Astrocyte of the spinal cord (primary cell): Measurements from ENCODE around the gene ZBTB12.
"Not testable (repeated sequence)": the region's sequence is repeated elsewhere in the genome, so short reads cannot be mapped to it uniquely, and the experiment has no call there.

Experiments used
- DNase-seq: peaks from one replicate; pipeline ENCODE4 v3.0.0; 2011; ENCODE audit warnings: low read depth, low spot score
- H3K4me3 ChIP-seq: 2 replicates; pipeline ENCODE4 v1.5.1; 2011; ENCODE audit warnings: low read depth, mild to moderate bottlenecking, low read length, moderate library complexity
- in situ Hi-C: cut with HindIII; loops from 2 replicates; pipeline ENCODE4 v1.10.0; 2017; ENCODE audit warnings: low sequenced_read_pairs
- TF ChIP-seq, protein P1 (sequence below): IDR thresholded peaks from 2 replicates; pipeline ENCODE4 v1.5.1; 2012; ENCODE audit warnings: low read depth, mild to moderate bottlenecking, low read length, inconsistent platforms

The ZBTB12 gene

DNA sequence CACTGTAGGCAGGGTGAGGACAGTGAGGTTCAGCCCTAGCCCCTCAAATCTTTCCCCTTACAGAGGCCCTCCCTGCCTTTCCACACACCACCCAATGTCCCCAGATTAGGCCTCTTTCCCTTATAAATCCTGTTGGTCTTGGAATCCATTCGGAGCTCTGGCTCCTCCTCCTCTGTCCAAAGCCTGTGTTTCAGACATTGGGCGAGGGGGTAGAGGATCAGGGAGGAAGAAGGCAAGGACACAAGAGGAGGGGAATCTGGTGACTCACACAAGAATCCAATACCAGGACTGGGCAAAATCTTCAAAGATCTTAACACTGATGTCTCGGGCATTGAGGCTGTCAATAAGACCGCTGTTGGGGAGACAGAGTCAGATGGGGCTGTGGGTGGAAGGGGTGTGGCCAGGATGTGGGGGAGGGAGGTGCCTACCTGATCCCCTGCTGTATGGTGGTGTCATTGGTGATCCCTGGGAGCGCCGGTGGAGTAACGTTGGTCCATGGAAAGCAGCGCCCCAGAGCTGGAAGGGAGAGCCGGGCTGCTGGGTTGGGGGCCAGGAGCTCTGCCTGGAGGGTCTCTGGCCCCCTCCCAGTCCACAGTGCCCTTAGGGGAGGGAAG, 30.7 kb downstream of the ZBTB12 start:
- in situ Hi-C loops: no loop called here
- no peak for DNase-seq
- TF ChIP-seq, protein P1, sequence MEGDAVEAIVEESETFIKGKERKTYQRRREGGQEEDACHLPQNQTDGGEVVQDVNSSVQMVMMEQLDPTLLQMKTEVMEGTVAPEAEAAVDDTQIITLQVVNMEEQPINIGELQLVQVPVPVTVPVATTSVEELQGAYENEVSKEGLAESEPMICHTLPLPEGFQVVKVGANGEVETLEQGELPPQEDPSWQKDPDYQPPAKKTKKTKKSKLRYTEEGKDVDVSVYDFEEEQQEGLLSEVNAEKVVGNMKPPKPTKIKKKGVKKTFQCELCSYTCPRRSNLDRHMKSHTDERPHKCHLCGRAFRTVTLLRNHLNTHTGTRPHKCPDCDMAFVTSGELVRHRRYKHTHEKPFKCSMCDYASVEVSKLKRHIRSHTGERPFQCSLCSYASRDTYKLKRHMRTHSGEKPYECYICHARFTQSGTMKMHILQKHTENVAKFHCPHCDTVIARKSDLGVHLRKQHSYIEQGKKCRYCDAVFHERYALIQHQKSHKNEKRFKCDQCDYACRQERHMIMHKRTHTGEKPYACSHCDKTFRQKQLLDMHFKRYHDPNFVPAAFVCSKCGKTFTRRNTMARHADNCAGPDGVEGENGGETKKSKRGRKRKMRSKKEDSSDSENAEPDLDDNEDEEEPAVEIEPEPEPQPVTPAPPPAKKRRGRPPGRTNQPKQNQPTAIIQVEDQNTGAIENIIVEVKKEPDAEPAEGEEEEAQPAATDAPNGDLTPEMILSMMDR: no peak
- no peak overlapping the region for H3K4me3 ChIP-seq

DNA sequence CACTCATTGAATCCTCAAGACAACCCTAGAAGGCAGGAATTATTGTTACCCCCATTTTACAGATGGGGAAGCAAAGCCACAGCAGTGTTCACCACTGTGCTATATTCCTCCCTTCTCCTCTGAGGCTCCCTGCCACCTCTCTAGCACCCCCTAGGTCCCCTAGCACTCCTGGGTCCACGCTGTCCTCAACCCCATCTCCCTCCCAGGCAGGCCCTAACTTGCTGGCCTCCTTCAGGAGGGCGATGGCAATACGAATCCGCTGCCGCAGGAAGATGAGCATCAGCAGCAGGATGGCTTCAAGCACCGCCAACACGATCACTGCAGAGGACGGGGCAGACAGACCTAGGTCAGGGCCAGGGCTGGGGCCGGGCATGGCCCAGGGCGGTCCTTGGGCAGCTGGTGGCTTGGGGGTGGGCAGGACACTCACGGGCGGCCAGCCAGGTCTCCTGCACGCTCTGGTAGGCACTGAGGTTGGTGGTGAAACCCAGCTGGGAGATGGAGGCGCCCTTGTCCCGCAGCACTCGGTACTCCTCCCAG, 31.4 kb downstream of the ZBTB12 start:
- no peak overlapping the region for H3K4me3 ChIP-seq
- in situ Hi-C loops: no loop called here
- TF ChIP-seq, protein P1: peak; percentile 6
- DNase-seq: no peak

DNA sequence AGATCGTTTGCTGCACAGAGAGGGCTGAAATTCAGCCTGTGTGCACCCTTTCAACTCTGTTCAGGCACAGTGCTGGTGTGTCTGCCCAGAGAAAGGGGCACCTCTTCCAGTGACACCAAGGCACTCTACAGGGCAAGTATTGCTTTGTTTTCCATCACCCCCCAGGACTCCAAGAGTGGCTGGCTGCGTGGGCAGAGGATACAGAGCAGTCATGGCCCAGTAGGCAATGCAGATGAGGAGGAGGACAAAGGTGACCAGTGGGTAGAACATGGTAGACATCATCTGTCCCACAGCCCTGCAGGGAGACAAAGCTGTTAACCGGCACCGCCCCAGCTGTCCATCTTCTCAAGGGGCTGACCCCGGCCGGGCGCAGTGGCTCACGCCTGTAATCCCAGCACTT, 32.5 kb downstream of the ZBTB12 start:
- in situ Hi-C loops: no loop called here
- no peak overlapping the region for H3K4me3 ChIP-seq
- DNase-seq: no peak
- TF ChIP-seq, protein P1: no peak

DNA sequence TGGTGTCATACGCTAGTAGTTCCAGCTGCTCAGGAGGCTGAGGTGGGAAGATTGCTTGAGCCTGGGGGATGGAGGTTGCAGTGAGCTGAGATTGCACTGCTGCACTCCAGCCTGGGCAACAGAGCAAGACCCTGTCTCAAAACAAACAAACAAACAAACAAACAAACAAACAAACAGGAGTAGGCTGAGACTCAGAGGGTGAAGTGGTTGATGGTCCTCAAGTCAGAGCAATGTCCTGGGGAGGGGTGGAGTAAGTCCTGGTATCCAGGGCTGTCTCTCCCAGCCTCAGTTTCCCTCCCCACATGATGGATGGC, 33.3 kb downstream of the ZBTB12 start:
- H3K4me3 ChIP-seq, DNase-seq, in situ Hi-C loops: not testable (repeated sequence)

DNA sequence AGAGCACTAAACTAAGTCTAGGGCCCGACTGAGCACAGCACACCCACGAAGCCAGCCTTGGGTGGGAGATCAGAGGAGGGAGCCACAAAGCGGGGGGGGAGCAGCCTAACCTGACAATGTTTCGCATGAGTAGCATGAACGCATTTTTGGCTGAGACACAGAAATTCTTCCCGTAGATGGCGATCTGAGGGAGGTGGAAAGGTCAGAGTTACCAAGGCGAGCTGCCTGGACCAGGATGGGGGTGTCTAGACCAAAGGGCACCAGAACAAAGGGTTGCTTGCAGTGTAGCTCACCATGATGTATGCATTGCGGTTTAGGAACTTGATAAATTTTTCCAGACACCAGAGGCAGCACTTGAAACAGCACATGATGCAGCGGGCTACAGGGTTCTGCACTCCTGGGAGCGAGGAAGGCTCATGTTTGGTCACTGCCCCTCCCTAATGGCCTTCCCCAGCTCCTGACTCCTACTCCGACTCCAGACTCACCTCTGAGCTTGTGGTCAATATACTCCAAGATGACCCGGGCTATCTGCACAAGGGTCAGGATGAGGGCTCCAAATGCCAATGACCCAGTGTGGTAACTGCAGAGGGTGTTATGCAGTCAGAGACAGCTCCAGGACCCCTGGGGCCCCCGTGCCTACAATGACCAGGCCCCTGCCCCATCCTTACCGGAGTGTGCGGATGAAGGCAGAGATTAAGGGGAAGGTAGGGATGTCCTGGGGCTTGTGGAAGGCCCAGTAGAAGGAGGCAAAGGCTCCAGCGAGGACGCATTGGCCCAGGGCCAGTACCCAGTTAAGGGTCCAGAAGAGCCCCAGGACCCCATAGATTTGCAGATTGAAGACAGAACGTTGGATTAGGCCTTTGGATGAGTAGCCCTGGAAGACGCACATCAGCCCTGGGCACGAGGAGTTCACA, 36.4 kb downstream of the ZBTB12 start:
- in situ Hi-C loops: no loop called here
- DNase-seq: peak; percentile 14
- TF ChIP-seq, protein P1: no peak
- H3K4me3 ChIP-seq: no peak overlapping the region

DNA sequence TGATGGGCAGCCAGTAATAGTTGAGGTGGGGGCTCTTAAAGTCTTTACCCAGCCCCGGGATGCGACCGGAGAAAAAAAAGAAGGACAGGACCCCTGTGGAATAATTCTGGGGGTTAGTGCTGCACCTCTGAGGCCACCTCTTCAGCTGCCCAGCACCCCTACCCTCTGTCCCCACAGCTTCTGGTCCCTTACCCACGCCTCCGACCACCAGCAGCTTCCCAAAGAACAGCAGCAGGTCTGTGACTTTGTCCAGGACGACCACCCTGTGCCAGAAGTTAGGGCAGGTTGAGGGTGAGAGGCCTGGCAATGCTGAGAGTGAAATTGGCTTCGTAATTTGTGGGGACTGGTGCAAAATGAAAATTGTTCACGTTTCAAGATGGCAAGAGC, 37.1 kb downstream of the ZBTB12 start:
- in situ Hi-C loops: no loop called here
- no peak overlapping the region for H3K4me3 ChIP-seq
- DNase-seq: no peak
- TF ChIP-seq, protein P1: no peak

DNA sequence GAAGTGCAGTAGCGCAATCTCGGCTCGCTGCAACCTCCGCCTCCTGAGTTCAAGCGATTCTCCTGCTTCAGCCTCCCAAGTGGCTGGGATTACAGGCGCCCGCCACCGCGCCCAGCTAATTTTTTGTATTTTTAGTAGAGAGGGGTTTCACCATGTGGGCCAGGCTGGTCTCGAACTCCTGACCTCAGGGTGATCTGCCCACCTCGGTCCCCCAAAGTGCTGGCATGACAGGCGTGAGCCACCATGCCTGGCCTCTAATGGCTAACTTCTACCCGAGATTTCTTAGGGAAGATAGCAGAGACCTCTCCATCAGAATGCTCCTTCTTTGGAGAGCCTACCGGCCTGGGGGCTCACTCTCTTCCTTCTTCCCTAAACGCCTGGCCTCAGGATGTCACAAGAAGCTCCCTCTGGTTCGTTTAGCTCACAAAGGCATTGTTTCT, 37.7 kb downstream of the ZBTB12 start:
- DNase-seq, in situ Hi-C loops: not testable (repeated sequence)

More for the DNA sequence above, 37.7 kb downstream of the ZBTB12 start:
- H3K4me3 ChIP-seq: peak overlapping the region; percentile 65
